ENCODE measurements around the gene KIAA1217.
A peak's percentile ranks its signal among the peaks of the same experiment; 100 is the strongest.

Gene KIAA1217

GRCh38 chr10:24251547-24251946 lies 42.6 kb downstream of the KIAA1217 start:
- no peak for DNase-seq

- DNase-seq = no peak
Measured at GRCh38 chr10:24254180-24254579, 45.2 kb downstream of the KIAA1217 start.

GRCh38 chr10:24255115-24255880 lies 46.4 kb downstream of the KIAA1217 start:
- no peak for DNase-seq

- DNase-seq = no peak
Measured at GRCh38 chr10:24255881-24256311, 47.0 kb downstream of the KIAA1217 start.

- peak; percentile 6 for DNase-seq
Measured at GRCh38 chr10:24256619-24257107, 47.7 kb downstream of the KIAA1217 start.

- DNase-seq = no peak
Measured at GRCh38 chr10:24257588-24257987, 48.6 kb downstream of the KIAA1217 start.

- no peak for DNase-seq
Measured at GRCh38 chr10:24259365-24260130, 50.6 kb downstream of the KIAA1217 start.

GRCh38 chr10:24261627-24262026 lies 52.7 kb downstream of the KIAA1217 start:
- no peak for DNase-seq

GRCh38 chr10:24262929-24263590 lies 54.1 kb downstream of the KIAA1217 start:
- no peak for DNase-seq

GRCh38 chr10:24269476-24269875 lies 60.5 kb downstream of the KIAA1217 start:
- DNase-seq = no peak

GRCh38 chr10:24272374-24272773 lies 63.4 kb downstream of the KIAA1217 start:
- DNase-seq = no peak

GRCh38 chr10:24277277-24277676 lies 68.3 kb downstream of the KIAA1217 start:
- no peak for DNase-seq

- DNase-seq = no peak
Measured at GRCh38 chr10:24277771-24278170, 68.8 kb downstream of the KIAA1217 start.

GRCh38 chr10:24278176-24278889 lies 69.4 kb downstream of the KIAA1217 start:
- DNase-seq = no peak

- no peak for DNase-seq
Measured at GRCh38 chr10:24279166-24279565, 70.2 kb downstream of the KIAA1217 start.

GRCh38 chr10:24287559-24288195 lies 78.7 kb downstream of the KIAA1217 start:
- no peak for DNase-seq

GRCh38 chr10:24288581-24288980 lies 79.6 kb downstream of the KIAA1217 start:
- no peak for DNase-seq

- no peak for DNase-seq
Measured at GRCh38 chr10:24289235-24289634, 80.3 kb downstream of the KIAA1217 start.

- no peak for DNase-seq
Measured at GRCh38 chr10:24292304-24293293, 83.7 kb downstream of the KIAA1217 start.

- DNase-seq = no peak
Measured at GRCh38 chr10:24299578-24300260, 90.8 kb downstream of the KIAA1217 start.
